ENCODE data around the gene PRSS22.

Gene PRSS22

DNA sequence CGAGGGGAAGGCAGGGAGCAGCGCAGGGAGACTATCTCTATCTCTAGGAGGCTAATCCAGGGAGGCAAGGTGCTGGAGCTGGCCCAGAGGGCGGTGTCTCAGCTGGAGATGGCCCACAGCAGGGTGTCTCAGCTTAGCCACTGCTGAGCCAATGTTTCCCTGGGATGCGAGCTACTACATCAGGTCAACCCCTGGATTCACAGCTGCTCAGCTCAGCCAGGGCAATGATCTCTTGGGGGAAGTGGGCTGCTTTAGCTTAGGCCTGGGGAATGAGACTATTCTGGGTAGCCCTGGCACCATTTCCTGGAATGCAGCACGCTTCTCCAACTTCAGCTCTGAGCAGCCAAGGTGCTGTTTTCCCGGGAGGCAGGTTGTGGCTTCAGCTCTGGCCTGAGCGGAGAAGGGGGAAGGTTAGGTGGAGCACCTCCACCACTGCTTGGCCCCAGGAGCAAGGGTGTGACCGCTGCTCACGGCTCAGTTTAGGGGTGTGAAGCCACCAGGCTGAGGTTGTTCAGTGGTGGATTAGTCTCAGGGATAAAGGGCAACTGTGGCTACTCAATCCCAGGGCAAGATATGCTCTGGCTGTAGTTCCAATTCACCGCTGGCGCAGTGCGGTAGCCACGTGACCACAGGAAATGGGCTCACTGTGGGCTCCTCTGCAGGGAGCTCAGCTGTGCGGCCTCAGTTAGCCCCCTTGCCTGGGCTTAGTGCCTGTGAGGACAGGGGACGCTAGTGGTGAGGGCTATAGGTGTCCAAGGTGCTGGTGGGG, 46.1 kb downstream of the PRSS22 start:
- no peak for DNase-seq

DNA sequence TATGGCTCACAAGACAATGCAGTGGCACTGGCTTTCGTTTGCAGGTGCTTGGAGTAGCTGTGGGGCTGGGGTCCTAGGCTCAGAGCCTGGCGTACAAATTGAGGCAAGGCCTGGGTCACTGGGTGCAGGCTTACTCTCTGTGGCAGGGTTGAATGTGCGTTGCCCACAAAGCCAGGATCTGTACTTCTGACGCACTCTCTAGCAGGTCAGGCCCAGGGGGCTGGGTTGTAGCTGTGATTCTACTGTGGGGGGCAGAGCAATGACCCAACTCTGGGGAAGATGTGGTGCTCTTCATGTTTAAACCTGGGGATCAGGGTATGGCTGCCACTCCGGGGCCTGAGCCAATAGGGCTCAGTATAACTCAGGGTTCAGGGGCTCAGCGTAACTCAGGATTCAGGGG, 47.3 kb downstream of the PRSS22 start:
- DNase-seq, result no peak

DNA sequence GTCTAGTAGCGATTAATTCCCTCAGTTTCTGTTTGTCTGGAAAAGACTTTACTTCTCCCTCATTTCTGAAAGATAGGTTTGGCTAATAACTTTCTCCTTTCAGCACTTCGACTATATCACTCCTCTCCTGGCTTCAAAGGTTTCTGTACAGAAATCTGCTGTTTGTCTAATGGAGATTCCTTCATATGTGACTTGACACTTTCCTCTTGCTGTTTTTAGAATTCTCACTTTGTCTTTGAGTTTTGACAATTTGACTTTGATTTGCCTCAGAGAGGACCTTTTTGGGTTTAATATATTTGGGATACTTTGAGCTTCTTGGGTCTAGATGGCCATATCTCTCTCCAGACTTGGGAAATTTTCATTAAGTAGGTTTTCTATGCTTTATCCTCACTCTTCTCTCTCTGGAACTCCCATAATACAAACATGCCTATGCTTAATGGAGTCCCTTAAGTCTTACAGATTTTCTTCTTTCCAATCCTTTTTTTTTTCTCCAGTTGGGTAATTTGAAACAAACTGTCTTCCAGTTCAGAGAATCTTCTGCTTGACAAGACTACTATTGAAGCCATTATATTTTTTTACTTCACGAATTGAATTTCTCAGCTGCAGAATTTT, 48.7 kb downstream of the PRSS22 start:
- DNase-seq, result no peak

- DNase-seq, result no peak
Measured at GRCh38 chr16:2808181-2808580, 49.8 kb downstream of the PRSS22 start.

DNA sequence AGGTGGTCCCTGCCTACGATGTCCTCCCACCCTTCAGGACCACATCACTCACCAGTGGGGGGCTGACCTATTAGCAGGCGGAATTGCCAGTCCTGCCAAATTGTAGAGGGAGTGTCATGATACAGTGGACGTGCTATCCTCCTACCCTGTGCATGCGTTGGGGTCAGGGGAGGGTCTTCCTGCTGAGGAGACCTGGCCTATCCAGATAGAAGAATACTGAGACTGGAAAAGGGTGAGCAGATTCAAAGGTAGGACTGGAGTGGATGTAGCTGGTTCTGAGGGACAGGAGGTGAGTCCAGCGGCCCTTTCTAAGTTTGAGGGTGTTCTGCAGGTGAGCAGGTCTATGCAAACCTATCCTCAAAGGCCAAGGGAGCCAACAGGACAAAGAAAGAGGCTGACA, 51.7 kb downstream of the PRSS22 start:
- no peak for DNase-seq

DNA sequence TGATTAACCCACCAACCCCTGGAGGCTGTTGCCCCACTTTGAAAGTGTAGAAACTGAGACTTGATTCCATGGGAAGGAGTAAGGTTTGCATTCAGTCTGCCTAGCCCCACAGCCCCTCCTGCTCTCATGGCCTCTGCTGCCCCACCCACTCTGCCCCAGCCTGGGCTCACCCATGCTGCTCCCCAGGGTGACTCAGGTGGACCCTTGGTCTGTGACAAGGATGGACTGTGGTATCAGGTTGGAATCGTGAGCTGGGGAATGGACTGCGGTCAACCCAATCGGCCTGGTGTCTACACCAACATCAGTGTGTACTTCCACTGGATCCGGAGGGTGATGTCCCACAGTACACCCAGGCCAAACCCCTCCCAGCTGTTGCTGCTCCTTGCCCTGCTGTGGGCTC, 53.2 kb downstream of the PRSS22 start:
- DNase-seq, result no peak

GRCh38 chr16:2803545-2804195, 54.3 kb downstream of the PRSS22 start:
- DNase-seq, result no peak
